CD4-positive, alpha-beta T cell treated with Interleukin-17A for 4 hours (primary cell): ENCODE results near the gene ZKSCAN5.
"Not testable (repeated sequence)": the region's sequence is repeated elsewhere in the genome, so short reads cannot be mapped to it uniquely, and the experiment has no call there.

Experiments used
- DNase-seq: peaks from one replicate; pipeline ENCODE4 v3.0.0-alpha.2; 2020; ENCODE audit warnings: mixed read lengths

ZKSCAN5 gene

GRCh38 chr7:99557196-99557607 lies 52.7 kb downstream of the ZKSCAN5 start:
- no peak for DNase-seq

DNA sequence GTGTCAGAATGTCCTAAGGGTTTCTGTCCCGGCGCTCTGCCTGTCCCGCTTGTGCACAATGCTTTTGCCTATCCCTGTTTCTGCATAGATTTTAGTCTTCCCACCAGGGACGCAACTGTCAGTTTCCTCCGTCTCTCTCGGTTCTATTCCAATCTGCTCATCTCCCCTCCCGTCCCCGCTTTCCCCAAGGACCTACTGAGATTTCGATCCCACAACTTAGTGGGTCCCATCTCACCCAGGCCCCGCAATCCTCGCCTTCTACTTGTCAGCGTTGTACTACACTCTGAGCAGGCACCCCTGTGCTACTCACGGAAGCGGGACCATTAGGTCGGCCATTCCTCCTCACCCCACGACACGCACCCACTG lies 53.5 kb downstream of the ZKSCAN5 start:
- DNase-seq: no peak

- peak; percentile 89 for DNase-seq
These were observed 54.1 kb downstream of the ZKSCAN5 start, which contains the start of gene ZNF655 for GRCh38 chr7:99558306-99559174. TSS of gene ZNF655 (plus strand) at chr7:99558642. CDS start at chr7:99560560, 1,918 bp downstream.

GRCh38 chr7:99559175-99559915 lies 54.9 kb downstream of the ZKSCAN5 start:
- no peak for DNase-seq

GRCh38 chr7:99560834-99561736 lies 56.6 kb downstream of the ZKSCAN5 start:
- no peak for DNase-seq

- no peak for DNase-seq
These were observed 57.2 kb downstream of the ZKSCAN5 start for GRCh38 chr7:99561737-99562051.

GRCh38 chr7:99562114-99562784 lies 57.8 kb downstream of the ZKSCAN5 start:
- DNase-seq: no peak

- DNase-seq: peak; percentile 53
These were observed 58.4 kb downstream of the ZKSCAN5 start for GRCh38 chr7:99562832-99563231.

GRCh38 chr7:99563650-99564049 lies 59.2 kb downstream of the ZKSCAN5 start:
- DNase-seq: no peak

- DNase-seq: not testable (repeated sequence)
These were observed 64.3 kb downstream of the ZKSCAN5 start for GRCh38 chr7:99568770-99569169.

- DNase-seq: no peak
These were observed 67.3 kb downstream of the ZKSCAN5 start for GRCh38 chr7:99571768-99572167.

DNA sequence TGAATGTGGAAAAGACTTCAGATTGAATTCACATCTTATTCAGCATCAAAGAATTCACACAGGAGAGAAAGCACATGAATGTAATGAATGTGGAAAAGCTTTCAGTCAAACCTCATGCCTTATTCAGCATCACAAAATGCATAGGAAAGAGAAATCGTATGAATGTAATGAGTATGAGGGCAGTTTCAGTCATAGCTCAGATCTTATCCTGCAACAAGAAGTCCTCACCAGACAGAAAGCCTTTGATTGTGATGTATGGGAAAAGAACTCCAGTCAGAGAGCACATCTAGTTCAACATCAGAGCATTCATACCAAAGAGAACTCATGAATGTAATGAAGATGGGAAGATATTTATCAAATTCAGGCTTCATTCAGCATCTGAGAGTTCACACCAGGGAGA lies 68.8 kb downstream of the ZKSCAN5 start:
- DNase-seq: no peak

DNA sequence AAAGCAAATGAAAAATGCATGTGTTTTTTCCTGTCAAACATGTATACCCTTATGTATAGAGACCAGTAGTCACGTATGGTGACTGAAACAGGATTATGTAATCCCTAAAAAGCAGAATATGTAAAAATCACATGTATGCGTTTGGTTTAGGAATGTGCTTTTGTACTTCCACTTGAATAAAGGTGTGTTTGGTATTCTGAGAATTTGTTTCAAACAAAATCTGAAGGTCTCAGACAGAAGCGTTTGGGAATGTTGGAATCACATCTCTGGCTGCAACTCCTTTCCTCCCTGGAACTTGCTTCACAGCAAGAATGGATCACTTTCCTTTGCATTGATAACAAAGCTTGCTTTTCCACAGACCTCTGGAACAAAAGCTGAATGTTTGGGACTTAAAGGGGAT lies 71.8 kb downstream of the ZKSCAN5 start:
- DNase-seq: no peak

DNA sequence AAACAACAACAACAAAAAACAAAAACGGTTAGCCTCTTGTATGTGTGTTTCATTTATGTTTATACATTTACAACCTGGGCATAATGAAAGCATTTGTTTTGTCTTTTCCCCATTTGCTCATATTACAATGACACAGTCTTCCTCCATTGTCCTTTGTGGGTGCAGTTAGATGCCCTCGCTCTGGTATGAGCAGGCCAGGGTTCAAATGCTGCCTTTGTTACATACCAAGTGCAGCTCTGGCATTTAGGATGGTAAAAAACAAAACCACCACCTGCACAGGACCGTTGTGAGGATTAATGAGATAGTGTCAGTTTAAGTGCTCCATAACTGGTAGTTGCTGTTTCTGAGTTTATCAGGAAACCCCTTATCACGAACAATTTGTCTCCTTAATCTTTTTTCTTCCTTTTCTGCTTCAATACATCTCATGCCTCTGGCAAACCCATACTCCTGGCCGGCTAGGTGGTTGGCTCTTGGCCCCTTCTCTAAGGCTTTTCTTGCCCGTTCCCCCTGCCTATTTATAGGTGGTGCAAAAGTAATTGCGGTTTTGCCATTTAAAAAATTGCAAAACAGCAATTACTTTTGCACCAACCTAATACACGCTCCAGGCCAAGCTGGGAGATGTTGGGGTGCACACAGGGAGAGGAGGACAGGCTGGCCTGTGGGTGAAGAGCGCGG lies 75.0 kb downstream of the ZKSCAN5 start:
- DNase-seq: no peak

DNA sequence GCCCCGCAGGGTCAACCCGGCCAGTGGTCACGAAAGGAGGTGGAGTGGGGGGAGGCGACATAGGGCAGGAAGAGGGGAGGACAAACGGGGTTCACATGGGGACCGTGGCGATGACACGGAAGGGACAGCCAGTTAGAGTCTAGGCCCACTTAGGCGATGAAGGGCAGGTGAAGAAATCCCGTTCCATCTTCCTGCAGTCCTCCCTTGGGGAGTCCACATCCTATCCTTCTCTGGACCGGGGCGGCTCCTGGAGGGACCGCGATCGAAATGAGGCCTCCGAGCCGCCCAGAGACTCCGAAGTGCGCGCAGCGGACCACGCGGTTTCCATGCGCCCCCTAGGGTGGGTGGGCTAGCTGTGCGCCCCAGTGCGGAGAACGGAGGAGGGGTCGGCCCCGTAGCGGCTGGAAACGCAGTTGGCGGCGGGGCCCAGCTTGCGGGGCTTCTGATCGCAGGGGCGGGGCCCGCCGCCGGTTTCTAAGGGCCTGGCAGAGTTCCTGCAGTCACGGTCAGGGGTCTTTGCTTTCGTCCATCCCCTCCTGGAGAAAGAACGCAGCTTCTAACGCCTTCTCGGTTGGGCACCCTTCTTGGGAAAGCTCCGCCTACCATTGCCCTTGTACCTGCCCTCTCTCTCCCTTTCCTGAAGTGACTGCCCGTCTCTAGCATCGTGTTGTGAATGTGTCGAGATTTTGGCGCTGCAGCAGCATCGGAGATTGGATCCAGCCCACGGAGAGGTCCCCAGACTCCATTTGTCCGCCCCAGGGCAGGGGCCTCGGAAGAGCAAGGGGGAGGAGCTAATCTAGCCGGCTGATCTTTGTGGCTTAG lies 75.7 kb downstream of the ZKSCAN5 start:
- DNase-seq: peak; percentile 80

GRCh38 chr7:99580778-99581332 lies 76.4 kb downstream of the ZKSCAN5 start:
- DNase-seq: not testable (repeated sequence)
